ENCODE measurements around the gene TANC2. TPM values are rescaled to one million over a fixed set of nuclear protein-coding genes. Genes with fewer than 3 reads are reported as not detected.

TANC2 gene
- total RNA-seq, 3 donors from 2014 or later (not counting 1 experiment from before 2014, with no cell fraction given) = 53.9 to 59.9 (median 59.4) TPM

GRCh38 chr17:62994931-62995330, 28.9 kb downstream of the TANC2 start:
- Mint-ChIP-seq H3K27me3 (ENCODE audit: low read depth in 2 of 2) (no peaks in the 10 kb centered on the region), H3K4me3 (no peak overlapping the region), H3K27ac (no peak overlapping the region), H3K4me1 (peaks cover 27 to 45% of the 10 kb centered on the region in 2 donors), H3K36me3 (no peaks in the 10 kb centered on the region), H3K9me3 (no peaks in the 10 kb centered on the region)
- intact Hi-C loops (cut with micrococcal nuclease) = loop anchor here (1.0 kb wide), 1 partner anchor 411 kb away; no protein-coding TSS in a partner anchor
- Histone ChIP-seq H3K4me3 (ENCODE audit: low read length) (no peak overlapping the region), H3K9me3 (ENCODE audit: control insufficient read depth, insufficient read depth, low read length) (no peaks in the 10 kb centered on the region), H3K27me3 (ENCODE audit: control insufficient read depth, insufficient read depth, low read length) (no peaks in the 10 kb centered on the region), H3K27ac (ENCODE audit: low read length) (no peak overlapping the region), H3K36me3 (ENCODE audit: control insufficient read depth, insufficient read depth, low read length) (no peaks in the 10 kb centered on the region), H3K4me1 (ENCODE audit: control insufficient read depth, insufficient read depth, low read length) (peaks cover 3% of the 10 kb centered on the region)
- no peak for TF ChIP-seq CTCF (IDR thresholded peaks at IDR 0.05)
- 90% methylated on average over 4 of the region's 4 CpGs for WGBS (ENCODE audit: insufficient coverage)
- ATAC-seq = no peak
- no peak for DNase-seq

GRCh38 chr17:62995377-62995885, 29.4 kb downstream of the TANC2 start:
- Histone ChIP-seq H3K9me3 (ENCODE audit: control insufficient read depth, insufficient read depth, low read length) (no peaks in the 10 kb centered on the region), H3K27me3 (ENCODE audit: control insufficient read depth, insufficient read depth, low read length) (no peaks in the 10 kb centered on the region), H3K36me3 (ENCODE audit: control insufficient read depth, insufficient read depth, low read length) (no peaks in the 10 kb centered on the region), H3K4me3 (ENCODE audit: low read length) (no peak overlapping the region), H3K27ac (ENCODE audit: low read length) (no peak overlapping the region), H3K4me1 (ENCODE audit: control insufficient read depth, insufficient read depth, low read length) (peaks cover 3% of the 10 kb centered on the region)
- Mint-ChIP-seq H3K36me3 (no peaks in the 10 kb centered on the region), H3K27me3 (ENCODE audit: low read depth in 2 of 2) (no peaks in the 10 kb centered on the region), H3K4me1 (peaks cover 27 to 43% of the 10 kb centered on the region in 2 donors), H3K27ac (no peak overlapping the region), H3K4me3 (no peak overlapping the region), H3K9me3 (no peaks in the 10 kb centered on the region)
- TF ChIP-seq CTCF (IDR thresholded peaks at IDR 0.05) = peak; percentile 35
- peak; percentile 67 to 83 (median 74) for ATAC-seq
- WGBS (ENCODE audit: insufficient coverage) = 30% methylated on average over 3 of the region's 3 CpGs
- DNase-seq = peak in 1 of 2 donors; percentile 37
- intact Hi-C loops (cut with micrococcal nuclease) = loop anchor here (1.0 kb wide), 1 partner anchor 411 kb away; no protein-coding TSS in a partner anchor

- no peak for DNase-seq
- intact Hi-C loops (cut with micrococcal nuclease) = no loop called here
- H3K27ac ChIP-seq (ENCODE audit: low read length) = no peak overlapping the region
- Mint-ChIP-seq H3K4me1 (peaks cover 27 to 41% of the 10 kb centered on the region in 2 donors), H3K4me3 (no peak overlapping the region), H3K9me3 (no peaks in the 10 kb centered on the region), H3K36me3 (no peaks in the 10 kb centered on the region), H3K27me3 (ENCODE audit: low read depth in 2 of 2) (no peaks in the 10 kb centered on the region), H3K27ac (no peak overlapping the region)
- WGBS (ENCODE audit: insufficient coverage) = 84% methylated on average over 7 of the region's 8 CpGs
- no peak for ATAC-seq
- TF ChIP-seq CTCF (IDR thresholded peaks at IDR 0.05) = no peak
- no peaks in the 10 kb centered on the region for H3K27me3 ChIP-seq (ENCODE audit: control insufficient read depth, insufficient read depth, low read length)
- H3K4me1 ChIP-seq (ENCODE audit: control insufficient read depth, insufficient read depth, low read length) = peaks cover 3% of the 10 kb centered on the region
- no peak overlapping the region for H3K4me3 ChIP-seq (ENCODE audit: low read length)
- no peaks in the 10 kb centered on the region for H3K36me3 ChIP-seq (ENCODE audit: control insufficient read depth, insufficient read depth, low read length)
- H3K9me3 ChIP-seq (ENCODE audit: control insufficient read depth, insufficient read depth, low read length) = no peaks in the 10 kb centered on the region
These were observed 30.2 kb downstream of the TANC2 start for GRCh38 chr17:62996221-62996620.

- H3K27me3 ChIP-seq (ENCODE audit: control insufficient read depth, insufficient read depth, low read length) = no peaks in the 10 kb centered on the region
- H3K9me3 ChIP-seq (ENCODE audit: control insufficient read depth, insufficient read depth, low read length) = no peaks in the 10 kb centered on the region
- Mint-ChIP-seq H3K9me3 (no peaks in the 10 kb centered on the region), H3K27me3 (ENCODE audit: low read depth in 2 of 2) (no peaks in the 10 kb centered on the region), H3K4me3 (no peak overlapping the region), H3K4me1 (peaks cover 32 to 41% of the 10 kb centered on the region in 2 donors), H3K27ac (no peak overlapping the region), H3K36me3 (no peaks in the 10 kb centered on the region)
- TF ChIP-seq CTCF (IDR thresholded peaks at IDR 0.05) = no peak
- no CpG with 5 or more reads among the region's 1 CpG for WGBS (ENCODE audit: insufficient coverage)
- no peak overlapping the region for H3K27ac ChIP-seq (ENCODE audit: low read length)
- DNase-seq = no peak
- no peaks in the 10 kb centered on the region for H3K36me3 ChIP-seq (ENCODE audit: control insufficient read depth, insufficient read depth, low read length)
- ATAC-seq = no peak
- peaks cover 3% of the 10 kb centered on the region for H3K4me1 ChIP-seq (ENCODE audit: control insufficient read depth, insufficient read depth, low read length)
- intact Hi-C loops (cut with micrococcal nuclease) = no loop called here
- H3K4me3 ChIP-seq (ENCODE audit: low read length) = no peak overlapping the region
These were observed 32.1 kb downstream of the TANC2 start for GRCh38 chr17:62998166-62998565.

Data from natural killer cell (primary cell).